ENCODE results near the gene WDR35. TPM values are rescaled to one million over a fixed set of nuclear protein-coding genes. Genes with fewer than 3 reads are reported as not detected.

The WDR35 gene
- total RNA-seq, 1 experiment from 2014 or later: 16.7 TPM

DNA sequence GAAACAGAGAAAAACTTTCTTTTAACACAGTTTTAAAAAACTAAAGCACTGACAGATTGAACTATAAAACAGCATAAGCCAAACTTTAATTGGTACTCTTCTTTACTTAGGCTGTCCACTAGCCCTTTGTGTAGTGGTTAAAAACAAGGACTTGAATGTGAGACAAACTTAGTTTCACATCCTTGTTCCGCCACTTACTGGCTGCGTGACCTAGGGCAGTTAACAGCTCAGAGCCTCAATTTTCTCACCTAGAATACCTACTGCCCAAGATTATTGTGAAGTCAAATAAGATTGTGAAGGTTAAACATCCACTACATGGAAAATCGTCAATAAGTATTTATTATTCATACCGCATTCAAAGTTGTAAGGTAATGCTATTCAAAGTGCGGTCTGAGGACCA is 2.0 kb downstream of the WDR35 start:
- Histone ChIP-seq H3K18ac (ENCODE audit: insufficient read length, low read depth, low read length) (no peak overlapping the region), H2BK120ac (ENCODE audit: low read depth, low read length, poor library complexity, severe bottlenecking) (no peak overlapping the region), H2AFZ (ENCODE audit: low read length) (no peak overlapping the region), H3K4ac (ENCODE audit: low read depth, low read length) (no peak overlapping the region), H3K79me1 (ENCODE audit: insufficient read depth, low read depth, low read length, poor library complexity, severe bottlenecking) (peaks cover 3% of the 10 kb centered on the region), H3K4me2 (ENCODE audit: insufficient read depth, insufficient read length, low read length) (no peak overlapping the region), H3K9me3 (ENCODE audit: control insufficient read depth, low read depth, low read length) (no peaks in the 10 kb centered on the region), H3K56ac (ENCODE audit: insufficient read length, low read depth, low read length) (no peak overlapping the region), H3K79me2 (ENCODE audit: insufficient read depth, low read length) (peaks cover 10% of the 10 kb centered on the region; the same call in 1 of the 2 replicates), H2BK15ac (ENCODE audit: low read depth, low read length) (no peak overlapping the region), H3K27me3 (ENCODE audit: insufficient read depth, low read length) (no peaks in the 10 kb centered on the region), H2AK5ac (ENCODE audit: insufficient read length, low read length) (no peak overlapping the region), H2BK5ac (ENCODE audit: insufficient read length, low read length) (no peak overlapping the region), H3K14ac (ENCODE audit: insufficient read depth, low read length) (no peak overlapping the region), H3K23me2 (ENCODE audit: insufficient read length, low read depth, low read length, poor library complexity, severe bottlenecking) (peaks cover 6% of the 10 kb centered on the region), H4K20me1 (ENCODE audit: control insufficient read depth, insufficient read depth, insufficient read length) (no peaks in the 10 kb centered on the region), H3K27ac (ENCODE audit: insufficient read length, low read depth, low read length) (no peak overlapping the region), H4K5ac (ENCODE audit: insufficient read length, low read depth, low read length) (no peak overlapping the region), H3K4me1 (ENCODE audit: insufficient read depth, low read length) (peaks cover 4% of the 10 kb centered on the region; the same call in 1 of the 2 replicates), H4K91ac (ENCODE audit: insufficient read length, low read depth, low read length) (no peak overlapping the region), H3K23ac (ENCODE audit: insufficient read length, low read depth, low read length) (no peak overlapping the region), H3K9ac (ENCODE audit: extremely low read depth, insufficient read length, low read length) (no peak overlapping the region), H4K8ac (replicated peaks; ENCODE audit: insufficient read length, low read depth, low read length) (no peak overlapping the region), H2BK20ac (ENCODE audit: low read depth, low read length, poor library complexity, severe bottlenecking) (no peak overlapping the region), H2BK12ac (ENCODE audit: insufficient read length, low read depth, low read length) (no peak overlapping the region), H3T11ph (ENCODE audit: low read length) (no peak overlapping the region)
- no peak overlapping the region for H3K27ac Mint-ChIP-seq
- H3K4me1 Mint-ChIP-seq: peaks cover 23 to 26% of the 10 kb centered on the region in 2 experiments
- DNase-seq: no peak
- peak overlapping the region; percentile 93 to 96; a peak in 4 of 5 replicates for H3K4me3 Mint-ChIP-seq
- H3K27me3 Mint-ChIP-seq (ENCODE audit: low read depth): no peaks in the 10 kb centered on the region
- no peaks in the 10 kb centered on the region for H3K9me3 Mint-ChIP-seq
- no CpG with 5 or more reads among the region's 5 CpGs for WGBS (ENCODE audit: extremely low coverage, insufficient read length, low lambda C conversion rate)
- peaks cover 17 to 22% (median 21%) of the 10 kb centered on the region in 3 experiments for H3K36me3 Mint-ChIP-seq (ENCODE audit: insufficient read depth in 1 of 3, low read depth in 3 of 3)
- TF ChIP-seq, protein P1, sequence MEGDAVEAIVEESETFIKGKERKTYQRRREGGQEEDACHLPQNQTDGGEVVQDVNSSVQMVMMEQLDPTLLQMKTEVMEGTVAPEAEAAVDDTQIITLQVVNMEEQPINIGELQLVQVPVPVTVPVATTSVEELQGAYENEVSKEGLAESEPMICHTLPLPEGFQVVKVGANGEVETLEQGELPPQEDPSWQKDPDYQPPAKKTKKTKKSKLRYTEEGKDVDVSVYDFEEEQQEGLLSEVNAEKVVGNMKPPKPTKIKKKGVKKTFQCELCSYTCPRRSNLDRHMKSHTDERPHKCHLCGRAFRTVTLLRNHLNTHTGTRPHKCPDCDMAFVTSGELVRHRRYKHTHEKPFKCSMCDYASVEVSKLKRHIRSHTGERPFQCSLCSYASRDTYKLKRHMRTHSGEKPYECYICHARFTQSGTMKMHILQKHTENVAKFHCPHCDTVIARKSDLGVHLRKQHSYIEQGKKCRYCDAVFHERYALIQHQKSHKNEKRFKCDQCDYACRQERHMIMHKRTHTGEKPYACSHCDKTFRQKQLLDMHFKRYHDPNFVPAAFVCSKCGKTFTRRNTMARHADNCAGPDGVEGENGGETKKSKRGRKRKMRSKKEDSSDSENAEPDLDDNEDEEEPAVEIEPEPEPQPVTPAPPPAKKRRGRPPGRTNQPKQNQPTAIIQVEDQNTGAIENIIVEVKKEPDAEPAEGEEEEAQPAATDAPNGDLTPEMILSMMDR (conservative IDR thresholded peaks at IDR 0.05): no peak

All from H9 (cell line).